Osteoblast (primary cell): ENCODE results near the gene NFE2L2. TPM values are rescaled to one million over a fixed set of nuclear protein-coding genes. Genes with fewer than 3 reads are reported as not detected.
A peak's percentile ranks its signal among the peaks of the same experiment; 100 is the strongest.
"Not testable (repeated sequence)": the region's sequence is repeated elsewhere in the genome, so short reads cannot be mapped to it uniquely, and the experiment has no call there.

Source experiments
- DNase-seq: peaks from one replicate; pipeline ENCODE4 v3.0.0; 2011; ENCODE audit warnings: low spot score, mixed read lengths; ENCODE audit not compliant: insufficient read length; ENCODE audit errors: missing footprints
- H2AFZ ChIP-seq: 2 replicates; pipeline ENCODE4 v1.6.0; 2011; ENCODE audit warnings: mild to moderate bottlenecking, low read length
- H3K27ac ChIP-seq: 2 replicates; pipeline ENCODE4 v1.5.1; 2011; ENCODE audit warnings: mild to moderate bottlenecking, low read depth, low read length, moderate library complexity
- H3K27me3 ChIP-seq: 2 replicates; pipeline ENCODE4 v1.6.0; 2012; ENCODE audit warnings: mild to moderate bottlenecking, control low read depth, inconsistent platforms, low read length, moderate library complexity; ENCODE audit not compliant: insufficient read depth
- H3K36me3 ChIP-seq: 2 replicates; pipeline ENCODE4 v1.5.1; 2011; ENCODE audit warnings: mild to moderate bottlenecking, low read length, control low read depth, moderate library complexity; ENCODE audit not compliant: insufficient read depth
- H3K4me1 ChIP-seq: 2 replicates; pipeline ENCODE4 v1.5.1; 2011; ENCODE audit warnings: mild to moderate bottlenecking, low read length, control low read depth, moderate library complexity; ENCODE audit not compliant: insufficient read depth
- H3K4me2 ChIP-seq: 2 replicates; pipeline ENCODE4 v1.6.0; 2011; ENCODE audit warnings: mild to moderate bottlenecking, low read length; ENCODE audit not compliant: insufficient read depth
- H3K4me3 ChIP-seq: fragments of 200-600 bp; sonication (generic); 3 replicates; pipeline ENCODE4 v1.5.1; 2012; ENCODE audit warnings: mild to moderate bottlenecking, low read length, inconsistent platforms; ENCODE audit not compliant: insufficient read depth
- H3K79me2 ChIP-seq: 2 replicates; pipeline ENCODE4 v1.6.0; 2012; ENCODE audit warnings: mild to moderate bottlenecking, low read length, control low read depth, inconsistent platforms; ENCODE audit not compliant: insufficient read depth
- H3K9me3 ChIP-seq: 2 replicates; pipeline ENCODE4 v1.5.1; 2011; ENCODE audit warnings: low read depth, low read length, control low read depth
- H4K20me1 ChIP-seq: 2 replicates; pipeline ENCODE4 v1.6.0; 2012; ENCODE audit warnings: mild to moderate bottlenecking, low read length, control low read depth; ENCODE audit not compliant: insufficient read depth
- CTCF ChIP-seq: IDR thresholded peaks from 2 replicates; pipeline ENCODE4 v1.5.1; 2011; ENCODE audit warnings: mild to moderate bottlenecking, low read depth, low read length, moderate library complexity; ENCODE audit errors: extremely low read depth
- total RNA-seq: library from RNA; depleted of rRNA; stranded (reverse); fragments of >200 nt; gene quantifications from 2 replicates; pipeline ENCODE4 v1.2.3, GENCODE V29; 2012

Gene NFE2L2
- total RNA-seq, 1 donor, result 91.9 TPM

- Histone ChIP-seq H3K4me1 (peaks cover 6% of the 10 kb centered on the region), H2AFZ (no peak overlapping the region), H3K79me2 (no peaks in the 10 kb centered on the region), H4K20me1 (no peaks in the 10 kb centered on the region), H3K27me3 (no peaks in the 10 kb centered on the region), H3K4me3 (no peak overlapping the region), H3K9me3 (no peaks in the 10 kb centered on the region), H3K27ac (no peak overlapping the region), H3K36me3 (no peaks in the 10 kb centered on the region), H3K4me2 (no peak overlapping the region)
- TF ChIP-seq CTCF, result no peak
- no peak for DNase-seq
Measured at GRCh38 chr2:177188482-177189469, 75.8 kb downstream of the NFE2L2 start.

GRCh38 chr2:177187631-177188312 is 76.8 kb downstream of the NFE2L2 start:
- Histone ChIP-seq H3K36me3 (no peaks in the 10 kb centered on the region), H3K4me3 (no peak overlapping the region), H3K79me2 (no peaks in the 10 kb centered on the region), H4K20me1 (no peaks in the 10 kb centered on the region), H3K4me2 (no peak overlapping the region), H3K27ac (no peak overlapping the region), H2AFZ (peak overlapping the region; percentile 1), H3K27me3 (no peaks in the 10 kb centered on the region), H3K4me1 (peaks cover 6% of the 10 kb centered on the region), H3K9me3 (no peaks in the 10 kb centered on the region)
- TF ChIP-seq CTCF, result no peak
- no peak for DNase-seq

GRCh38 chr2:177186038-177186437 is 78.5 kb downstream of the NFE2L2 start:
- not testable (repeated sequence) for H3K27ac ChIP-seq, H2AFZ ChIP-seq

GRCh38 chr2:177184606-177185005 is 79.9 kb downstream of the NFE2L2 start:
- no peak for TF ChIP-seq CTCF

More at GRCh38 chr2:177186038-177186437, 78.5 kb downstream of the NFE2L2 start:
- H3K4me1 ChIP-seq, H3K27me3 ChIP-seq, DNase-seq, H3K4me3 ChIP-seq, H4K20me1 ChIP-seq, H3K79me2 ChIP-seq, H3K36me3 ChIP-seq, H3K4me2 ChIP-seq, H3K9me3 ChIP-seq: not testable (repeated sequence)

More at GRCh38 chr2:177184606-177185005, 79.9 kb downstream of the NFE2L2 start:
- Histone ChIP-seq H3K27me3 (no peaks in the 10 kb centered on the region), H4K20me1 (no peaks in the 10 kb centered on the region), H3K36me3 (no peaks in the 10 kb centered on the region), H3K27ac (no peak overlapping the region), H3K4me3 (no peak overlapping the region), H3K9me3 (no peaks in the 10 kb centered on the region), H3K4me1 (peaks cover 6% of the 10 kb centered on the region), H2AFZ (no peak overlapping the region), H3K4me2 (no peak overlapping the region), H3K79me2 (no peaks in the 10 kb centered on the region)
- DNase-seq, result no peak
